HG03432 (cell line): ENCODE results near the gene LGR6.
"Not testable (repeated sequence)": the region's sequence is repeated elsewhere in the genome, so short reads cannot be mapped to it uniquely, and the experiment has no call there.

ENCODE experiments used
- ATAC-seq: cut with Tn5 transposase; IDR thresholded peaks from one replicate; pipeline ENCODE4 v1.9.1; 2021; ENCODE audit warnings: mild to moderate bottlenecking, moderate library complexity; ENCODE audit not compliant: unreplicated experiment

The LGR6 gene

DNA sequence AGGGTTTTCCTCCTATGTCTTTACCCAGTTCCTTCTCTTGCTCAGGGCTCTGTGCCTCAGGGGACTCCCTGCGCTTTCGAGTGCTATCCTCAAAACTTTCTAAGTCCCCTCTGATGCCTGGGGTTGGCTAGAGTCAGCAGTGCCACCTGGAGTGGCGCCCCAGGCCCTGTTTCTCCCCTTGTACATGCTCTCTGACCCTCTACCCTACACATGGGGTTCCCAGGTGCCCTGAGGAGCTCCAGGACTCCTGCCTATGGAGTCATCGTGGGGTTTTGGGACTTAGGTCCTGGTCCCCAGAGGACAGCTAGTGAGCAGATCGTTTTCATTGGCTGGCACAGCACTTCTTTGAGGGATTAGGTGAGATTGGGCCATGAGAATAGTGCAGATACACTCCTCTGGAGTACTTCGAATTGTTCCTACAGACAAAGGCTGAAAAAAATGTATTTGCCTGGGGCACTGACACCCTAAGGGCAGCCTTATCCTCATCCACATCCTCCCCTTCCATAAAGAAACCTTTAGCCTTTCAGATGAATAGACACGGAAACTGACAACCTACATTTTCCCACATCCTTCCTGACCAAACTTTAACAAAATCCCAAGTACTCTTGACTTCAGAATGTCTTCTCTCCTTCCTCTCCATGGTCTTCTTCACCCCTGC lies 41.5 kb downstream of the LGR6 start:
- ATAC-seq, result no peak

DNA sequence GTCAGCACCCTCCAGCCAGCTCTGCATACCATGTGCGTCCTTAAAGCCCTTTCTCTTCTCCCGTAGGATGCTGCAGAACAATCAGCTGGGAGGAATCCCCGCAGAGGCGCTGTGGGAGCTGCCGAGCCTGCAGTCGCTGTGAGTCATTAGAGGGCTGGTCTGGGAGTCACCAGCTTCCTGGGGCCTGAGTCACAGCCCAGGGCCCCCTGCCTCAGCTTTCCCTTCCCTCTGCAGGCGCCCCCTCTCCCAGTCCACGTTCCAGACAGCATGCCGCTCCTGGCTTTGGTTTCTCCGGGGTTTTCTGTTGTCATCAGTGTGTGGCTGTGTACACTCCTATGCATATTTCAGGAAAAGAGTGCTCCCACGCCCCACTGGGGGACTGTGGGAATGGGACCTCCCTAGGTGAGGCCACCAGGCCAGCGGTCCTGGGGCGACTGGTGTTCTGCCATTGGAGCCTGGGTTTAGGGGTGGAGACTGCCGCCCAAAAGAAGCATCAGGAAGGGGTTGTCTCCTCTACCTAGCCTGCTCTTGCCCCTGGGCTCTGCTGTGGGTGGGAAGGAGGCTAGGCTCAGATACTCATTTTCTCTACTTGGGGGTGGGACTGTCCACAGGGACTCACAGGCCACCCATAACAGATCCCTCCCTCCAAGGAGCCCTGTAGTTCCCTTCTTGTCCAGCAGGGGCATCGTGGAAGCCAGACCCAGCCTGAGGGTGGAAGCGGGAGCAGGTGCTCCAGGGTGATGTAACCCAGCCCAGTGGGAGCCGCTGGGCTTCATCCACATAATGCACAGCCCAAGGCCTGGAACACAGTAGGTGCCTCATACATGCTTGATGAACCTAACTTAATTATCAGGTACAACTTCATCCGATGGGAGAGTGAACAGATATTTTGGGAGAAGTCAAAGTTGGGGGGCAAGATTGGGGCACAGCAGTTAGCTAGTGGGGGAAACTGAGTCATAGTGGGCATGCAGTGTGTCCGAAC lies 42.5 kb downstream of the LGR6 start:
- ATAC-seq, result no peak

DNA sequence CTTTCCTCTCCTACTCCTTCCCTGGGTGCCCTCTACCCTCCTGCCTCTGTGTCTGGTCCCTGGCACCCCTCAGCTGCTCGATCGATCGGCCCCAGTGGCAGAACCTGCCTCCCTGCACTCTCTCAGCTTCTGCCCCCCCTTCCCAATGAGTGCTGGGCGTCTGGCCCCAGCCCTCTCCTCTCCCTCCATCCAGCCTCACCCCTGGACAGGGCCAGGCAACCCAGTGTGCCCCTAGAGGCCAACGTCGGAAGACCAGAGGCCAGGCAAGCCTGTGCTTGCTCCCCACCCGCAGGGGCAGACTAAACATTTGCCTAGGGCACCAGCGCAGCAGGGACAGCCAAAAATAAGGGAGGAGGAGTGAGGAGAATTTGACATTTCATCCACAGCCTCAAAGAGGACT lies 43.5 kb downstream of the LGR6 start:
- peak; percentile 64 for ATAC-seq

DNA sequence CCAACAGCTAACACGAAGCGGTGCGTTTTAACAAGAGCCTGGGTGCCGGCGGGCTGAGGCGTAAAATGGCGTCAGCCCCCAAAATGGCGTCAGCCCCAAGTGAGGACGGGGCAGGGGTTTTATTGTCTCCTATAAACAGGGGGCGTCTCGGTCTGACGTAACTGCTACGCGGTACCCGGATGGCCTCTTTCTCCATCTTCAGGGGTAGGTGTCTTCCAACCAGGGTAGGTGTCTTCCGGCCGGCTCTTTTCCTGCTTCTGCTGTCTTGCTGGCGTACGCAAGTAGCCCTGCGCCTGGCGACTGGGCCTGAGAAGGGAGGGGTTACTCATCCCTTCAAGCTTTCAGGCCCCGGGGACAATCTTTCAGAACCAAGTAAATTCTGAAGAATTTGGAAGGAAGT lies 45.3 kb downstream of the LGR6 start:
- no peak for ATAC-seq

DNA sequence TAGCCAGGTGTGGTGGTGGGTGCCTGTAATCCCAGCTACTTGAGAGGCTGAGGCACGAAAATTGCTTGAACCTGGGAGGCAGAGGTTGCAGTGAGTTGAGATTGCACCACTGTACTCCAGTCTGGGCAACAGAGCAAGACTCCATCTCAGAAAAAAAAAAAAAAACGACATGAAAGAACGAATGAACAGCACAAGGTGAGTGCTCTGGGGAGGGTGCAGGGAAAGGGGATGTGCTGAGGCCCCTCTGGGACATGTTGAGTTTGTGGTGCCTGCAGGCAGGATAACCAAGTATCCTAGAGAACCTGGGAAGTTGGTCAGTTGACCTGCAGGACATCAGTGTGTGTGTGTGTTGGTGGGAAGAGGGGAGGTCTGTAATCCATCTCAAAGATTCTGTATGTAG lies 46.6 kb downstream of the LGR6 start:
- not testable (repeated sequence) for ATAC-seq

DNA sequence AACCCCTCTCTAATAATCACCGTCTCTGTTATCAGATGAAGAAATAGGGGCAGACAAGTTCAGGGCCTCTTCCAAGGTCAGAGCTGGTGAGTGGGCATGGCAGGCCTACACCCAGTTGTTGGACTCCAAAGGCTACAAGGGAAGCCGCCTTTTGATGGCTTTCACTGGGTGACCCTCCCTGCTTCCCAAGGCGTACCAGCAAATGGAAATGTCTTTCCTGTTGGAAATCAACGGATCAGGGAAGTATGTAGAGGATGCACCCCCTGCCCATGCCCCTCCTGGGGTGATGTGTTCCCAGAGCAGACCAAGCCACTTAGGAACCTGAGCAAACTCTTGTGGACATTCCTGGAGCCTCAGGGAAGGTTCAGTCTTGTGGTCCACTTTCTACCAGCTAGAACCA lies 47.4 kb downstream of the LGR6 start:
- ATAC-seq, result no peak

DNA sequence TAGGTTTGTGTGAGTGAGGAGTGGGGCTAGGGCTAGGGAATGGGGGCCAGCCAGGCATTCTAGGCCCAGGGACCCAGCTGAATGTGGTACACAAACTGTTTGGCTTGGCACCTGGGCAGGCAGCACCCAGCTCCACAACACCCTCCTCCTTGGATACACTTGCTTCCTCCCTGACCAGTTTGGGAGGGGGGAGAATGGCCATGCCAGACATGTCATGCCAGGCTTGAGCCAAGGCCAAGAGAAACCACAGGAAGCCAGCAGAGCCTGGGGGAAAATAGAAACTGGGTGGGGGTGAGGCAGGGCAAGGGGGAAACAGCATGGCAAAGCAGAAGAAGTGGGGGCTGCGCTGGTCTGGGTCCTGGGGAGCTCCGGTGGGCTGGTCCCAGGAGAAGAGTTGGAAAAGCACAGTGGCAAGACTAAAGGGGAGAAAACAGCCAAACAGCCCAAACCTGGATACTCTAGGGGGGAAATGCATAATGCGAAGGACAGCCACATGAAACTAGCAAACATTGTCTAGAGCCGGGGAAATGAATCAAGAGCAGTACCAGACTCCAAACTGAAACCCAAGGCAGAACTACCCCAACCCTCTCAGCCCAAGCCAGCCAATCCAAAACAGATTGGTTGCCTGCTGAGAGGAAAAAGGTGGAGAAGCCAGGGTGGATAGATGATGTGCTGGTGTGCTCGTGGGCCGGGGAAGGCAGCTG lies 47.9 kb downstream of the LGR6 start:
- ATAC-seq, result no peak

DNA sequence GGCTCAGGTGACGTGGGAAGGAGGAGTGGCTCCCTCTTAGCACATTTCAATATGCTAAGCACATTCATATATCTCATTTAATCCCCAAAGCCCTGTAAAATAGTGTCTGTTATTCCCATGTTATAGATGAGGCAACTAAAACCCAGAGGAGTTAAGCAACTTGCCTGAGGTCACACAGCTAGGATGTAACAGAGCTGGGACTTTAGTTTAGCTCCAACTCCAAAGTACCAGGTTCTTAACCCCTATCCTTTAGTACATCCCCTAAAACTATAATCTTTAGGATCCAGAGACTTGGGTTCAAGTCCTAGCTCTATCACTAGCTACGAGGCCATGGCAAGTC lies 48.5 kb downstream of the LGR6 start:
- no peak for ATAC-seq

DNA sequence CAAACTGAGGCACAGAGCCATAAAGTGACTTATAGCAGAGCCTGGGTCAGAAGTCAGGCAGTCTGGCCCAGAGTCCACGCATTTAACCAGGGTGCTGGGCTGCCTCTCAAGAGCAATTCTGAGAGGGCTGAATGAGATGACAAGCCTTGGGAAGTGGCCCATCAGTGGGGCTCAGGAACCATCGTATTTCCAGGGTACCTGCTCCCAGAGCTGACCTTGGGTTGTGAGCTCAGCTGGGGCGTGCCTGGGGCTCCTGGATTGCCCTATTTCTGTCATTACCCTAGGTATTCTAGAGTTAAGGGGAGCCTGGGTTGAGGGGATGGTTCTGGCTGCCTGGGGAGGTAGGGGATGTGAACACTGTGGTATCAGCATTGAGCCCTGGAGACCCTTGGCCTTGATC lies 49.4 kb downstream of the LGR6 start:
- ATAC-seq, result no peak

DNA sequence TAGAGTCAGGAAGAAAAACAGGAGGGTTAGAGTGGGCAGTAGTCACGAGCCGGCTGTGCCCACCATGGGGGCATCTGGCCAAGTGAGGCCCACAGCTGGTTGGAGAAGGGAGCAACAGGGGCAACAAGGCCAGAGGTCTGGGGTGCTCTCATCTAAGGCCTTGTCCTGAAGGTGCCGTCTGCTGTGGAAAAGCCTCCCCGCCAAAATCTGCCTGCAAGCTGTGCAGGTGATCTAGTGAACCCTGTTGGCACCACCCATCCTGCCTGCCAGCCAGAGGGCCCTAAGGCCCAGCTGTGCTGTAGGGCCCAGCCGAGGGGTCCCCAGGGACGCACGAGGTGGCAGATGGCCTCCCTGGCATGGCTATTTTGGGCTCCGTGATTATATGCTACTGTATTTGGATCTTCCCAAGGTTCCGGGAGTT lies 51.3 kb downstream of the LGR6 start:
- ATAC-seq, result no peak

DNA sequence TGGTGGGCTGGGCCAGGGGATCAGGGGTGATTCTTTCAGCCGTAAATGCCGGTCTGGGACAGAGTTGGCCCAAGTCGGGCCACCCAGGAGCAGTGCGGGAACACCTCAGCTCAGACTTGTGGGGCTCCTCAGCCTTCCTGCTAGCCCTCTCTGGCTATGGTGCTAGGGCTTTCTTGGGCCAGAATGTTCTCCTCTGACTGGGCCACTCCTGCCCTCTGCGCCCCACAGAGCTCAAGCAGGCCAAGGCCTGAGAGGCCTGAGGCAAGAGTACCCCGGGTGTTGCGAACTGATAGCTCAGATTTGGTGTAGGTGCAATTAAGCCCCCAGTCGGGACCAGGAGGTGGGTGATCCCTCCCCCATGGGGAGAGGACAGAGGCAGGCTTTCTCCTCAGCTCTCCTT lies 51.8 kb downstream of the LGR6 start:
- no peak for ATAC-seq

DNA sequence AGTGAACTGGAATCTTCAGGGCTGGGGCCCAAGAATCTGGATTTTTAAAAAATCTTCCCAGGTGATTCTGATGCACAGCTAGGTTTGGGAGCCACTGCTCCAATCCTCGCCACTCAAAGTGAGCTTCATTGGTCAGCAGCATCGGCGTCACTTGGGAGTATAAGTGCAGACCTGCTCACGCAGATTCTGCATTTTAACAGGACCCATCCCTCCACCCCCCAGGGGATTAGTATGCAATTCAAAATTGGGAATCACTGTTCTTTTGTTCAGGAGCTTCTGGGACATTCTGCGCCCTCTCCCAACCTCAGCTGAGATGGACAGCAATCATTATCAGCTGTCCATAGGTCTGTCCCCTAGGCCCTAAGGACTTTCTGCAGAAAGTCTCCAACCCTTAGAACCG lies 53.5 kb downstream of the LGR6 start:
- ATAC-seq, result no peak

DNA sequence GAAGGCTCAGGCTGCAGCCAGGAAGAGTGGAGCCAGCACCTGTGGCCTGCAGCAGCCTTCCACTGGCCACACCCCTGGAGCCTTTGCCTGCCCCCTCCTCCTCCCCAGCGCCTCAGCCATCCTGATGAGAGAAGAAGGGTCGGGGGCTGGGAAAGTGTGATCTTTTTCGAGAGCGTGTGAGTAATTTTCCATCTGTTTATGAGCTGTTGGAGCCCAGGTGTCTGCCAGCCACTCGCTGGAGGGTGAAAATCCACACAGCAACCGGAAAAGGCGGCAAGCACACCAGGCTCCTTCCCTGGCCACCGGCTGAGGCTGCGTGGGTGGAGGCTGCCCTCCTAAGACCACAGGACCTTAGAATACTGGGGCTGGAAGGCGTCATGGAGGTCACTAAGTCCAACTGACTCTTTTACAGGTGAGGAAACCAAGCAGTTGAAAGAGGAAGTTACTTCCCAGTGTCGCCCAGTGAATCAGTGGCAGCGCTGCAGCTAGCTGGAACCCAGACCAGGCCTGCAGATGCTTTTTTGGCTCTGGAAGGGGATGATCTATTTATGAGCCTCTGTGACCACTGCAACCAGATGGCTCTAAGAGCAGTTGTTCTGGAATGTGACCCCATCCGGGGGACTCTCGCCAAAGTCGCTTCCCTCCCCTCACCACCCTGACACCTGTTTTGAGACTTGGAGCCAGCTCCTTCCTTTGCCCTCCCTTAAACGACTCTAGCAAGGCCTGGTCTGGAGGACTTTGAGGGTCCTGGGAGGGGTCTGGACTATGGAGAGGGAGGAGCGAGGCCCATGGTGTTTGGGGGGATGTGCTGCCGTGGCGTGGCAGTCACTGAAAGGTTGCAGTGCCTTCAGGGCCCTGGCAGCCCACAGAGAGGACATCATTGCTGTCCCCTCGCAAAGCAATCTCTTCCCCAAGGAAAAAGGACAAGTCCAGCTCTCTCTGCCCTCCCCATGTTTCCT lies 54.5 kb downstream of the LGR6 start:
- ATAC-seq, result no peak

DNA sequence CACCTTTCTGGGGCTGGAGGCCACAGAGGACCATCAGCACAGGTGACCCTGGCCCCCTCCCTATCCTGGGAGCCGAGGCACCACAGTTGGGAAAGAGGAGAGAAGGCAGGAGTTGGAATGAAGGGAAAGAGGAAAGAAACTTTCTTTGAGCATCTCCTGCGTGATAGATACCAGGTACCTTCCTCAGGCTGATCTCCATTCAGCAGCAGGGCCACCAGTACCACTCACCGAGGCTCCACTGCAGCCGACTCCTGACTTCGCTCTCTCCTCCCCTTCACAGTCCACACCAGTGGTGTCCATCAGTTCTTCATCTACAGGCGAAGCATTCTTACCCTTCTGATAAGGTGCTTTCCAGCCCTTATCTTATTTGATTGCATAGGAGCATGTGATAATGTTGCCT lies 55.3 kb downstream of the LGR6 start:
- ATAC-seq, result no peak

DNA sequence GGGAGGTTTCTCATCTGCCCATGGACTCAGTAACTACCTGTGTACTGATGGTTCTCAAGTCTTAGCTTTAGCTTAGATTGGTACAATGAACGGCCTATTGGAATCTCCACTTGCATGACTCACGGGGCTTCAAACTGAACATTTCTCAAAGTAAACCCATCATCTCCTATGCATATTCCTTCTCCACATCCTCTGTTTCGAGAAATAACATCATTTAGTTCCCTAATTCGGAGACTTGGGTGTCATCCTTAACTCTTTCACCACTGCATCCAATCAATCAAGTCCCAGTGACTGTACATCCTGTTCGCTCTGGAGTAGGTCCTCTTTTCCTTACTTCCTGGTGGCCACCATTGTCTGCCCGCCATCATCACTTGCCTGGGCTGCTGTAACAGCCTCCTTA lies 55.8 kb downstream of the LGR6 start:
- no peak for ATAC-seq

DNA sequence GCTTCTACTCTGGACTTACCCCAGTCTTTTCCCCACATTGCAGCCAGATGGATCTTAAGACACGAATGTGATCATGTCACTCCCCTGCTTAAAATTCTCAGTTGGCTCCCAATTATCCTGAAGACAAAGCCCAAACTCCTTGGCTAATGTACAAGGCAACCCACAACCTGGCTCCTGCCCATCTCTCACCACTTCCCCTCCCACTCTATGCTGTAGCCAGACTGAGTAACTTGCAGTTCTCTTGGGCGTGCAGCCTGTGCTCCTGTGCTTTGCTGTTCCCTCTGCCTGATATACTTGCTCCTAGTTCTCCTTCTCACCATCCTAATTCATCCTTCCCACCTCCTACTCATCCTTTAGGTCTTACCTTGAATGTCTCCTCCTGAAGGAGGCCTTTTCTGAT lies 56.2 kb downstream of the LGR6 start:
- no peak for ATAC-seq

DNA sequence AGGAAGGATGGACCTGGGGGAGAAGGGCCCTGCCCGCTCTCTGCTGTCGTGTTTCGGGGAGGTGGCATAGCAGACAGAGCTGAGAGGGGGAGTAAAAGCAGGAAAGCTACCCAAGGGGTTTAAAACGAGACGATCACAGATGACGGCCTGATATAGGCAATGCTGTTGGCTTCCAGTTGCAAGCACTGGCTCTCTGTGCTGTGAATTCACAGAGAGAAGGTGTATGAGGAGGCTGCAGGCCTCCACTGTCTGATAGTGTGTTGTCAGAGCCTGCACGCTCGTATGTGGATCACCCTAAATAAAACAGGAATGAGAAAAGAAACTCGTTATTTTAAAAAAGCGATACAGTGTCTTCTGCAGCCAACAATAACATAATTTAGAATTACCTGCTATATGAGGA lies 57.4 kb downstream of the LGR6 start:
- ATAC-seq, result no peak

DNA sequence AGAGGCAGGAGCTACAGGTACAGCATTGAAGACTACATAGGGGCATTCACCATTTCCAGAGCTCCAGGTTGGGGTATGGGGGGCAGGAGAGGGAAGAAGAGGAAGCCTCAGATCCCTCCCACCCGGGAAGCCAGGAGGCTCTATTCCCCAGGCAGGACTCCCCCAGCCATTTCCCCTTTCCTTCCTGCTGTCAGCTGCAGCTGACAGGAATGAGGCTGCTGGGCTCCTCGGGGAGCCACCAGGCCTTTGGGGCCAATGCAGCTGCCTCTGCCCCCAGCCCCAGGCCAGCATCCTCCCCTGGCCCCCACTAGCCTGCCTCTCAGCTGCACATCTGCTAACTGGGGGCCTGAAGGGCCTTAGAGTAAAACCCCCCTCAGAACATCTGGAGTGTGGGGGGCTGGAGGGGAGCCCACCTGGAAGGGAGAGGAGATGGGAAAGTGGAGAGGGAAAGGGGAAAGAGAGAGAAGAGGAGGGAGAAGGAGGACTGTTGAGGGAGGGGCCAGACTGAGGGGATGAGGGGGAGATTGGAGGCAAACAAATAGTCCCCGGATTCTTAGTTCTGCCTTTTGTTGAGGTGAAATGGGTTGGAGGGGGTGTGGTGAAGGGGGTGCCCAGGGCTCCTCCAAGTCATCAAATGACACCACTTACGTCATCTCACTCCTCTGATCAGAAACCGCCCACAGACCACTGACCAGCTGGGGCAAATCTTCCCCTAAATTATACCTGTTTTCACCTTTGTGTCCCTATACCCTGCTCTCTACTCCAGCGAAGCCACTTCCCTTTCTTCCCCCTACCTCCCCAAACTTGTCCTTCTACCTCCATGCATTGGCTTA lies 58.0 kb downstream of the LGR6 start:
- ATAC-seq, result no peak

DNA sequence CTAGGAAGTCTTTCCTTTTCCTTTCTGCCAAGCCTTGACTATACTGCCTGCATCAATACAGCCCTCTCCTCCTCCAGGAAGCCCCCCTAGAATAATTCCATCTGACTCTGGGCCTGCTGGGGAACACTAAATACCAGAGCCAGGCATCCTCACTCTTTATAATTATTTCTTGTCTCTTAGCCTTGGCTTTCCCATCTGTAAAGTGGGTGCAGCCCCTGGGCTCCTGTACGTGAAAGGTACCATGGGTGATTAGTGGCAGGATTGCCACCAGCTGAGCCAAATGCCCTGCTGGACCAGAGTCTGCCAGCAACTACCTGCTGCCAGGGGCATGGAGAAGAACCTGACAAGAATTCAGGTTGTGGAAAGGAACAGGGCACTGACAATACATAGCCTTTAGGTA lies 58.7 kb downstream of the LGR6 start:
- no peak for ATAC-seq
